ENCODE measurements around the gene C2CD4C.

Gene C2CD4C

GRCh38 chr19:422213-422916, 13.4 kb upstream of the C2CD4C start:
- H3K36me3 ChIP-seq (ENCODE audit: control insufficient read depth in 4 of 4, insufficient read depth in 4 of 4, low read length in 3 of 4), result no peaks in the 10 kb centered on the region
- CTCF ChIA-PET, result no interaction called here
- 82% methylated on average over 36 of the region's 40 CpGs for WGBS (ENCODE audit: insufficient coverage)
- peaks cover 0 to 3% (median 0%) of the 10 kb centered on the region in 4 experiments for H3K4me1 ChIP-seq (ENCODE audit: control extremely low read depth in 1 of 4, control insufficient read depth in 4 of 4, insufficient read depth in 4 of 4, low read length in 3 of 4)
- peaks cover 0 to 18% (median 3%) of the 10 kb centered on the region in 5 experiments for H3K27me3 ChIP-seq (replicated peaks in 2 of 5; ENCODE audit: control insufficient read depth in 4 of 5, insufficient read depth in 5 of 5, low read length in 4 of 5)
- H3K9me3 ChIP-seq (ENCODE audit: control extremely low read depth in 1 of 5, control insufficient read depth in 4 of 5, insufficient read depth in 2 of 5, low read depth in 1 of 5, low read length in 4 of 5), result no peaks in the 10 kb centered on the region
- H3K4me3 ChIP-seq (ENCODE audit: control insufficient read depth in 1 of 7, extremely low read depth in 1 of 7, insufficient read depth in 4 of 7, low read depth in 2 of 7, low read length in 6 of 7), result no peak overlapping the region
- no peak for DNase-seq
- POLR2A ChIA-PET, result no interaction called here
- no peak overlapping the region for H3K27ac ChIP-seq (ENCODE audit: insufficient read depth in 1 of 2, low read depth in 1 of 2, low read length in 2 of 2, poor library complexity in 1 of 2, severe bottlenecking in 2 of 2)

GRCh38 chr19:419721-420515, 11.0 kb upstream of the C2CD4C start:
- H3K27me3 ChIP-seq (replicated peaks in 2 of 5; ENCODE audit: control insufficient read depth in 4 of 5, insufficient read depth in 5 of 5, low read length in 4 of 5), result peaks cover 0 to 36% (median 3%) of the 10 kb centered on the region in 5 experiments
- DNase-seq, result no peak
- no peaks in the 10 kb centered on the region for H3K36me3 ChIP-seq (ENCODE audit: control insufficient read depth in 4 of 4, insufficient read depth in 4 of 4, low read length in 3 of 4)
- ChIA-PET CTCF (no interaction called here), POLR2A (no interaction called here)
- WGBS (ENCODE audit: insufficient coverage), result 94% methylated on average over 28 of the region's 31 CpGs
- no peak overlapping the region for H3K4me3 ChIP-seq (ENCODE audit: control insufficient read depth in 1 of 7, extremely low read depth in 1 of 7, insufficient read depth in 4 of 7, low read depth in 2 of 7, low read length in 6 of 7)
- H3K27ac ChIP-seq (ENCODE audit: insufficient read depth in 1 of 2, low read depth in 1 of 2, low read length in 2 of 2, poor library complexity in 1 of 2, severe bottlenecking in 2 of 2), result no peak overlapping the region
- no peaks in the 10 kb centered on the region for H3K9me3 ChIP-seq (ENCODE audit: control extremely low read depth in 1 of 5, control insufficient read depth in 4 of 5, insufficient read depth in 2 of 5, low read depth in 1 of 5, low read length in 4 of 5)
- no peaks in the 10 kb centered on the region for H3K4me1 ChIP-seq (ENCODE audit: control extremely low read depth in 1 of 4, control insufficient read depth in 4 of 4, insufficient read depth in 4 of 4, low read length in 3 of 4)

GRCh38 chr19:418761-419671, 10.1 kb upstream of the C2CD4C start:
- Histone ChIP-seq H3K4me3 (ENCODE audit: control insufficient read depth in 1 of 7, extremely low read depth in 1 of 7, insufficient read depth in 4 of 7, low read depth in 2 of 7, low read length in 6 of 7) (no peak overlapping the region), H3K4me1 (ENCODE audit: control extremely low read depth in 1 of 4, control insufficient read depth in 4 of 4, insufficient read depth in 4 of 4, low read length in 3 of 4) (no peaks in the 10 kb centered on the region), H3K9me3 (ENCODE audit: control extremely low read depth in 1 of 5, control insufficient read depth in 4 of 5, insufficient read depth in 2 of 5, low read depth in 1 of 5, low read length in 4 of 5) (no peaks in the 10 kb centered on the region), H3K27me3 (replicated peaks in 2 of 5; ENCODE audit: control insufficient read depth in 4 of 5, insufficient read depth in 5 of 5, low read length in 4 of 5) (peaks cover 0 to 39% (median 3%) of the 10 kb centered on the region in 5 experiments), H3K27ac (ENCODE audit: insufficient read depth in 1 of 2, low read depth in 1 of 2, low read length in 2 of 2, poor library complexity in 1 of 2, severe bottlenecking in 2 of 2) (no peak overlapping the region), H3K36me3 (ENCODE audit: control insufficient read depth in 4 of 4, insufficient read depth in 4 of 4, low read length in 3 of 4) (no peaks in the 10 kb centered on the region)
- ChIA-PET POLR2A (no interaction called here), CTCF (no interaction called here)
- no peak for DNase-seq
- WGBS (ENCODE audit: insufficient coverage), result 86% methylated on average over 51 of the region's 51 CpGs

- ChIA-PET POLR2A (no interaction called here), CTCF (no interaction called here)
- Histone ChIP-seq H3K36me3 (ENCODE audit: control insufficient read depth in 4 of 4, insufficient read depth in 4 of 4, low read length in 3 of 4) (no peaks in the 10 kb centered on the region), H3K27ac (ENCODE audit: insufficient read depth in 1 of 2, low read depth in 1 of 2, low read length in 2 of 2, poor library complexity in 1 of 2, severe bottlenecking in 2 of 2) (no peak overlapping the region), H3K4me1 (ENCODE audit: control extremely low read depth in 1 of 4, control insufficient read depth in 4 of 4, insufficient read depth in 4 of 4, low read length in 3 of 4) (no peaks in the 10 kb centered on the region), H3K27me3 (replicated peaks in 2 of 5; ENCODE audit: control insufficient read depth in 4 of 5, insufficient read depth in 5 of 5, low read length in 4 of 5) (peaks cover 0 to 50% (median 7%) of the 10 kb centered on the region in 5 experiments), H3K4me3 (ENCODE audit: control insufficient read depth in 1 of 7, extremely low read depth in 1 of 7, insufficient read depth in 4 of 7, low read depth in 2 of 7, low read length in 6 of 7) (no peak overlapping the region), H3K9me3 (ENCODE audit: control extremely low read depth in 1 of 5, control insufficient read depth in 4 of 5, insufficient read depth in 2 of 5, low read depth in 1 of 5, low read length in 4 of 5) (peaks cover 0 to 5% (median 0%) of the 10 kb centered on the region in 5 experiments)
- no peak for DNase-seq
- WGBS (ENCODE audit: insufficient coverage), result 89% methylated on average over 11 of the region's 14 CpGs
Observed at GRCh38 chr19:416416-416815, 7.5 kb upstream of the C2CD4C start.

GRCh38 chr19:415292-415691, 6.3 kb upstream of the C2CD4C start:
- no CpG with 5 or more reads among the region's 1 CpG for WGBS (ENCODE audit: insufficient coverage)
- Histone ChIP-seq H3K4me1 (ENCODE audit: control extremely low read depth in 1 of 4, control insufficient read depth in 4 of 4, insufficient read depth in 4 of 4, low read length in 3 of 4) (no peaks in the 10 kb centered on the region), H3K4me3 (ENCODE audit: control insufficient read depth in 1 of 7, extremely low read depth in 1 of 7, insufficient read depth in 4 of 7, low read depth in 2 of 7, low read length in 6 of 7) (no peak overlapping the region), H3K27me3 (replicated peaks in 2 of 5; ENCODE audit: control insufficient read depth in 4 of 5, insufficient read depth in 5 of 5, low read length in 4 of 5) (peaks cover 0 to 60% (median 7%) of the 10 kb centered on the region in 5 experiments), H3K9me3 (ENCODE audit: control extremely low read depth in 1 of 5, control insufficient read depth in 4 of 5, insufficient read depth in 2 of 5, low read depth in 1 of 5, low read length in 4 of 5) (peaks cover 0 to 15% (median 0%) of the 10 kb centered on the region in 5 experiments), H3K36me3 (ENCODE audit: control insufficient read depth in 4 of 4, insufficient read depth in 4 of 4, low read length in 3 of 4) (no peaks in the 10 kb centered on the region), H3K27ac (ENCODE audit: insufficient read depth in 1 of 2, low read depth in 1 of 2, low read length in 2 of 2, poor library complexity in 1 of 2, severe bottlenecking in 2 of 2) (no peak overlapping the region)
- POLR2A ChIA-PET, result no interaction called here
- DNase-seq, result no peak
- CTCF ChIA-PET, result no interaction called here

- Histone ChIP-seq H3K4me3 (ENCODE audit: control insufficient read depth in 1 of 7, extremely low read depth in 1 of 7, insufficient read depth in 4 of 7, low read depth in 2 of 7, low read length in 6 of 7) (no peak overlapping the region), H3K4me1 (ENCODE audit: control extremely low read depth in 1 of 4, control insufficient read depth in 4 of 4, insufficient read depth in 4 of 4, low read length in 3 of 4) (peaks cover 0 to 10% (median 4%) of the 10 kb centered on the region in 4 experiments), H3K27ac (ENCODE audit: insufficient read depth in 1 of 2, low read depth in 1 of 2, low read length in 2 of 2, poor library complexity in 1 of 2, severe bottlenecking in 2 of 2) (no peak overlapping the region), H3K36me3 (ENCODE audit: control insufficient read depth in 4 of 4, insufficient read depth in 4 of 4, low read length in 3 of 4) (no peaks in the 10 kb centered on the region), H3K27me3 (replicated peaks in 2 of 5; ENCODE audit: control insufficient read depth in 4 of 5, insufficient read depth in 5 of 5, low read length in 4 of 5) (peaks cover 0 to 72% (median 11%) of the 10 kb centered on the region in 5 experiments), H3K9me3 (ENCODE audit: control extremely low read depth in 1 of 5, control insufficient read depth in 4 of 5, insufficient read depth in 2 of 5, low read depth in 1 of 5, low read length in 4 of 5) (peaks cover 0 to 19% (median 0%) of the 10 kb centered on the region in 5 experiments)
- no peak for DNase-seq
- 88% methylated on average over 11 of the region's 15 CpGs for WGBS (ENCODE audit: insufficient coverage)
- ChIA-PET CTCF (no interaction called here), POLR2A (no interaction called here)
Observed at GRCh38 chr19:413756-414420, 4.9 kb upstream of the C2CD4C start.

All from common myeloid progenitor, CD34-positive (primary cell).